GM18508 (cell line): ENCODE measurements around the gene MIER2.
"Not testable (repeated sequence)": the region's sequence is repeated elsewhere in the genome, so short reads cannot be mapped to it uniquely, and the experiment has no call there.

Experiments
- ATAC-seq: cut with Tn5 transposase; IDR thresholded peaks from one replicate; pipeline ENCODE4 v1.9.1; 2021; ENCODE audit warnings: moderate number of reproducible peaks; ENCODE audit not compliant: insufficient read depth, unreplicated experiment

Gene MIER2

GRCh38 chr19:291006-291521, 53.5 kb downstream of the MIER2 start, which contains the start of gene PLPP2:
Gene PLPP2 (minus strand): TSS chr19:291403. CDS start chr19:291336, 67 bp downstream.
- no peak for ATAC-seq

- no peak for ATAC-seq
These were observed 54.1 kb downstream of the MIER2 start for GRCh38 chr19:290372-291005.

GRCh38 chr19:289651-290371, 54.8 kb downstream of the MIER2 start:
- ATAC-seq, result no peak

- no peak for ATAC-seq
These were observed 55.7 kb downstream of the MIER2 start for GRCh38 chr19:288911-289310.

GRCh38 chr19:287381-287871, 57.2 kb downstream of the MIER2 start:
- no peak for ATAC-seq

- ATAC-seq, result no peak
These were observed 61.2 kb downstream of the MIER2 start for GRCh38 chr19:283395-283794.

GRCh38 chr19:282501-282900, 62.1 kb downstream of the MIER2 start:
- no peak for ATAC-seq

GRCh38 chr19:281992-282391, 62.6 kb downstream of the MIER2 start:
- no peak for ATAC-seq

GRCh38 chr19:281156-281853, 63.3 kb downstream of the MIER2 start:
- no peak for ATAC-seq

GRCh38 chr19:280541-281009, 64.0 kb downstream of the MIER2 start:
- ATAC-seq, result no peak

GRCh38 chr19:279656-280055, 64.9 kb downstream of the MIER2 start:
- no peak for ATAC-seq

GRCh38 chr19:279231-279630, 65.4 kb downstream of the MIER2 start:
- no peak for ATAC-seq

- ATAC-seq, result no peak
These were observed 66.9 kb downstream of the MIER2 start for GRCh38 chr19:277581-278165.

GRCh38 chr19:277131-277530, 67.5 kb downstream of the MIER2 start:
- ATAC-seq, result no peak

GRCh38 chr19:275958-276646, 68.5 kb downstream of the MIER2 start:
- ATAC-seq, result no peak

GRCh38 chr19:275000-275399, 69.6 kb downstream of the MIER2 start:
- ATAC-seq, result no peak

- ATAC-seq, result no peak
These were observed 71.2 kb downstream of the MIER2 start for GRCh38 chr19:273393-273792.

- no peak for ATAC-seq
These were observed 72.7 kb downstream of the MIER2 start for GRCh38 chr19:271856-272255.

GRCh38 chr19:270766-271318, 73.8 kb downstream of the MIER2 start:
- ATAC-seq, result not testable (repeated sequence)

- ATAC-seq, result no peak
These were observed 75.4 kb downstream of the MIER2 start for GRCh38 chr19:269241-269640.
